H54 (cell line): ENCODE data around the gene PRRX2.

Source experiments
- DNase-seq: peaks from one replicate; pipeline ENCODE4 v3.0.0; 2011; ENCODE audit warnings: low spot score, mixed read lengths; ENCODE audit not compliant: insufficient read length
- FAIRE-seq: peaks from 3 replicates; lab custom pipeline; 2011; peaks lifted over from hg19 to GRCh38; lab: Jason Lieb, UNC
- POLR2A ChIP-seq: IDR thresholded peaks from 2 replicates; pipeline ENCODE4 v1.6.1; 2011; ENCODE audit warnings: low read depth, mild to moderate bottlenecking, low read length

PRRX2 gene

GRCh38 chr9:129703667-129704355 is 38.4 kb downstream of the PRRX2 start:
- TF ChIP-seq POLR2A, result no peak
- DNase-seq (no peak), FAIRE-seq (no peak)

- no peak for FAIRE-seq
- TF ChIP-seq POLR2A, result no peak
- no peak for DNase-seq
These were observed 39.4 kb downstream of the PRRX2 start for GRCh38 chr9:129704807-129705206.

DNA sequence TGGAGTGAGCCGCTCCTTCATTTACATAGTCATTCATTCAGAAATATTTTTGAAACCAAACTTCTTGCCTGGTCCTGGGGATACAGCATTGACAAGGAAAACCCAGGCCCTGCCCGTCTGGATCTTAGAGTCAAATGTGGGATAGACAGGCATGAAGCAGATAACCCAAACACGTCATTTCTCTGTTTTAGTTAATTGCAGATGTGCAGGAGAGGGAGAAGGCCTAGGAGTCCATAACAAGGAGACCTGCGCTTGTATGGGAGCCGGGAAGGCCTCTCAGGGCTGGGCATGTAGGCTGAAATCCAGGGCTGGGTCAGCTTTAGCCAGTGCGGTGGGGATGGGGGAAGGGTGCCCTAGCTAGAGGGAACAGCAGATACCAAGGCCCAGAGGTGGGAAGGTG is 43.3 kb downstream of the PRRX2 start:
- no peak for DNase-seq
- no peak for TF ChIP-seq POLR2A
- no peak for FAIRE-seq

DNA sequence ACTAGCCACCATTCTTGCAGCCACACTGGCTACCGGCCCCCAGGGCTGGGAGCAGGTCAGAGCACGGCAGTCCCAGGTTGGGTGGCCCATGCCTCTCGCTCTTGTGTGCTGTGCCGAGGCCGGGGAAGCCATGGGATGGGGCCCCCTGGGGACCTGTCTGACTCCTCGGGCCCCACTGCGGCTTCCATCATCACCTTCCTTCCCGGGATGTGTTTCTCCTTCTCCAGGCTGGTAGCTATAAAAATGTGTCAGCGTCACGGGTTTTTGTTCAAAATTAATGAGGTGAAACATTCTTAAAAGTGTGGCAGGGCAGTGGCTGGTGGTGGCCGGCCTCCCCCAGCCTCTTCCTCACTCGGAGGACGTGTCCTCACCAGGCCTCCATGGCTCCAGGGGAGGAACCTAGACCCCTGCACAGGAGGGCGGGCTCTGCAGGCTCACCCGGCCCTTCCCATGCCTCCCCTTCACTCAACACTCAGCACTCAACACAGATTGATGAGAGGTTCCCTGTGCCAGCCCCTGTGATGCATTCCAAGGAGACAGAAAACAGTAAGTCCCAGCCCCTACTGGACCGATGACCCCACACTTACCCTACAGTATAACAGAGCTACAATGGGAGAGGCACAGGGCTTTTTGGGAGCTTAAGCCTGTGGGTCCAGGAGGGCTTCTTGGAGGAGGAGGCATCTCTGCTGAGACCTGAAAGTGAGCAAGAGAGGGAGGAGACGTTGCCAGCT is 44.2 kb downstream of the PRRX2 start:
- FAIRE-seq (no peak), DNase-seq (no peak)
- no peak for TF ChIP-seq POLR2A

DNA sequence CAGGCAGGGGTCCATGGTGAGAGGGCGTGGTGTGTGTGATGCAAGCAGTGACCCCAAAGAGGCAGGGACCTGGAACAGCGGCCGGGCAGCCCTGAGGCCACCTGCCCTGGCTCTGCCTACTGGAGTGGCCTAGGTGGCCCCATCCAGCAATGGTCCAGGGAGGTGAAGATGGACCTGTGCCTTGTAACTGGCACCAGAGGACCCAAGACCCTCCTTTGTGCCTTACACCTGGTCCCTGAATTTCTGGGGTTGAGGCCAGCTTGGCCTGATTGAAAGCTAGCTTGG is 44.7 kb downstream of the PRRX2 start:
- no peak for FAIRE-seq
- TF ChIP-seq POLR2A, result no peak
- no peak for DNase-seq

DNA sequence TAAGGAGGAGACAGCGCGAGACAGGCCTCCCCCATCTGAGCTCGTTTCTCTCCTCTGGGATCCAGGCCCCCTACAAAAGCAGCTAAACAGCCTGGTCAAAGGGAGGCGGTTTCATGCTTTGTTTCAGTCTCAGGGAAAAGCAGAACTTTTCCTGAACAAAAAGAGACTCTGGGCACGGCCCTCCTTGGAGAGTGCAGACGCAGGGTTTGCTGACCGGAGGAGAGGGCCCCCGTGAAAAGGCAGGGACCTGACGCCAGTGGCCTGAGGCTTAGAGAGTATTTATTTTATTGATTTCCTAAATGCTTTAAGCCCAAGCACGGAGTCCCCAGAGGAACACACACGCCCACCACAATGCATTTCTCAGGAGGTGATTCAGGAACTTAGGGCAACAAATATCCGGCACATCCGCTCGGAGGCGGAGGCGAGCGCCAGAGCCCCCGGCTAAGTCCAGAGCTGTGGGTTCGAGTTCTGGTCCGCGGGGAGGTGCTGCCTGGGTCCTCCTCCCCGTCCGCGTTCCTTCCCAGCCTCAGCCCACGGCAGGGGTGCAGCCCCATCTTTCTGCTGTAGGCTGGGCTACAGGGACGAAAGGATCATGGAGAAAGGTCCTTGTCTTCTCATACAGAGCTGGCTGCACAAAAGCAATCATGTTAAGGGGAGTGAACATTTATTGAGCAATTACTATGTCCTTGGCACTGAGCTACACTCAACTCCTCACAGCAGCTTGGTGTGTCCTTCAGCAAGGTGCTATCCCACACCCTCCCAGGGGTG is 47.4 kb downstream of the PRRX2 start:
- DNase-seq (no peak), FAIRE-seq (no peak)
- TF ChIP-seq POLR2A, result no peak

DNA sequence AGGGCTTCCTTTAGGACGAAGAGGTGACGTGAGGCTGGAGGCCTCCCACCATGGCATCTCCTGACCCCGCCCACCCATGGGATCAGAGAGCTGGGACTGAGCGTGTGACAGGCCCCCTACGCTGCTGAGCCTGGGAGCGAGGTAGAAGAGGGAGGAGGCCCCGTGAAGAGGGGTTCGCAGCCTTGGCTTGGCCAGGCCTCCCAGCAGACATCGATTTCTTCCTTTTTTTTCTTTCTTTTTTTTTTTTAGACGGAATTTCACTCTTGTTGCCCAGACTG is 47.9 kb downstream of the PRRX2 start:
- DNase-seq (no peak), FAIRE-seq (no peak)
- TF ChIP-seq POLR2A, result no peak

GRCh38 chr9:129714511-129715061 is 49.1 kb downstream of the PRRX2 start:
- no peak for FAIRE-seq
- DNase-seq, result no peak
- TF ChIP-seq POLR2A, result no peak

DNA sequence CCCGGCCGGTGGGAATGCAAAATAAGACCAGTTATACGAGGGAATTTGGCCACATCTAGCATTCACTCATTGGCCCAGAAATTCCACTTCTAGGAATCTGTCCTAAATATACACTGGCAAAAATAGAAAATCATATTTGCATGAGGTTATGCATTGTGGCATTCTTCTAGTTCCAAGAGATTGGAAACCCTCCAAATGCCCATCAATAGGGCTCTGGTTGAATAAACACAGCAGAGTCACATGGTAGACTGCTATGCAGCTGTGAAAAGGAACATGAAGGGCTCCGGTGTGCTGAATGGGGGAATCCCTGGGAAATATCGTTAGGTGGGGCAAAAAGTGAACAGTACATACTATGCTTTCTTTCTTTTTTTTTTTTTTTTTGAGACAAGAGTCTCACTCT is 50.6 kb downstream of the PRRX2 start:
- TF ChIP-seq POLR2A, result no peak
- FAIRE-seq, result no peak
- DNase-seq, result no peak

- TF ChIP-seq POLR2A, result no peak
- no peak for DNase-seq
- no peak for FAIRE-seq
These were observed 52.5 kb downstream of the PRRX2 start for GRCh38 chr9:129717991-129718390.

DNA sequence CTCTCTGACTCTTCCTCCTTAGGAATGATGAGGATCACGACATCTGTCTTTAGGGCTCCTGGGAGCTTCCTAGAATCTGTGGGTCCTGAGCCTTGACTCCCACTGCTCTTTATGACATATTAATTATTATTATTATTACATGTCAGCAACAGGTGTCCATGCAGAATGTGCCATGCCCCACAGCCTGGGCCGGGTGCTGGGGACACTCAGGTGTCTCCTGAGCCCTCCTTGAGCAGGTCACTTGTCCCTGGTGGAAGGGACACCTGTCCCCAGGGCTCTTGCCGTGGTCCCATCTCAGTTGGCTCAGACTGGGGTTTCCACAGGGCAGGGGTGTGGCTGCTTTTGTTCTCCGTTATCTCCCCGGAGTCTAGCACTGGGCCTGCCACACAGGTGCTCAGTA is 53.2 kb downstream of the PRRX2 start:
- no peak for TF ChIP-seq POLR2A
- DNase-seq, result no peak
- no peak for FAIRE-seq

- no peak for FAIRE-seq
- no peak for TF ChIP-seq POLR2A
- no peak for DNase-seq
These were observed 53.7 kb downstream of the PRRX2 start for GRCh38 chr9:129719135-129719534.

DNA sequence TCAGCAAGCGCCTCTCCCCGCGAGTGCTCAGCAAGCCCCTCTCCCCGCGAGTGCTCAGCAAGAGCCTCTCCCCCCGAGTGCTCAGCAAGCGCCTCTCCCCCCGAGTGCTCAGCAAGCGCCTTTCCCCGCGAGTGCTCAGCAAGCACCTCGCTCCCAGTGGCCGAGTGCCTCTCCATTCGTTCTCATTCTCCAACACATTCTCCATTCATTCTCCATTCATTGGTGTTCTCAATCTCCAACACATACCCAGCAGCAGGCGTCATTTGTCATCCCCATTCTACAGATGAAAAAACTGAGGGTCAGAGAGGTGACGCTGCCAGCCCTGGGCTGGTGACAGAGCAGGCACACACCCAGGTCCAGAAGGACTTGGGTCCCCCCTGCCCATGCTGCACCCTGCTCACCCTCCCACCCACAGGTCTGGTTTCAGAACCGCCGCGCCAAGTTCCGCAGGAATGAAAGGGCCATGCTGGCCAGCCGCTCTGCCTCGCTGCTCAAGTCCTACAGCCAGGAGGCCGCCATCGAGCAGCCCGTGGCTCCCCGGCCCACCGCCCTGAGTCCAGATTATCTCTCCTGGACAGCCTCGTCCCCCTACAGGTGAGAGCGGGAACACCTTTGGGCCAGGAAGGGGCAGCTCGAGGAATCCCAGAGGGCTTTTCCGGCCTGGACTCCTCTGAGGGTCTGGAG is 54.9 kb downstream of the PRRX2 start:
- no peak for FAIRE-seq
- no peak for DNase-seq
- no peak for TF ChIP-seq POLR2A

GRCh38 chr9:129720865-129721545 is 55.6 kb downstream of the PRRX2 start:
- no peak for DNase-seq
- TF ChIP-seq POLR2A, result no peak
- FAIRE-seq, result no peak
